AG04450 (cell line): Measurements from ENCODE around the gene THEM4. TPM values are rescaled to one million over a fixed set of nuclear protein-coding genes. Genes with fewer than 3 reads are reported as not detected.

ENCODE experiments used
- CTCF ChIA-PET: fragments of 300-600, 350-600 bp; formaldehyde crosslinking; extraction: SDS; loops from one replicate; lab custom pipeline; 2022; ENCODE audit warnings: antibody characterized with exemption, inconsistent platforms; lab: Charles Lee
- POLR2A ChIA-PET: fragments of 350-600 bp; formaldehyde crosslinking; extraction: SDS; loops from one replicate; lab custom pipeline; 2021; ENCODE audit warnings: antibody characterized with exemption, inconsistent platforms; lab: Yijun Ruan, JAX
- DNase-seq: peaks from one replicate; pipeline ENCODE4 v3.0.0-alpha.2; 2011; ENCODE audit warnings: low read depth, low spot score
- H3K27ac ChIP-seq: one replicate; pipeline ENCODE4 v1.5.1; 2012; ENCODE audit warnings: low read depth, low read length, control low read depth
- H3K27me3 ChIP-seq: one replicate; pipeline ENCODE4 v1.6.0; 2012; ENCODE audit warnings: low read length; ENCODE audit not compliant: control insufficient read depth, insufficient read depth
- H3K4me3 ChIP-seq: 2 replicates; pipeline ENCODE4 v1.5.1; 2011; ENCODE audit warnings: mild to moderate bottlenecking, low read depth, low read length, control low read depth
- H3K9me3 ChIP-seq: 2 replicates; pipeline ENCODE4 v1.5.1; 2012; ENCODE audit warnings: low read length; ENCODE audit not compliant: control insufficient read depth, insufficient read depth
- polyA plus RNA-seq: library from polyadenylated mRNA; depleted of rRNA; stranded (reverse); fragments of >200 nt; gene quantifications from 2 replicates; pipeline ENCODE4 v1.2.3, GENCODE V29; 2011
- TF ChIP-seq, protein P1 (sequence below): IDR thresholded peaks from 2 replicates; pipeline ENCODE4 v1.5.1; 2011; ENCODE audit warnings: low read depth, low read length, control low read depth, inconsistent platforms

THEM4 gene
- polyA plus RNA-seq, 1 experiment = 24.8 TPM

DNA sequence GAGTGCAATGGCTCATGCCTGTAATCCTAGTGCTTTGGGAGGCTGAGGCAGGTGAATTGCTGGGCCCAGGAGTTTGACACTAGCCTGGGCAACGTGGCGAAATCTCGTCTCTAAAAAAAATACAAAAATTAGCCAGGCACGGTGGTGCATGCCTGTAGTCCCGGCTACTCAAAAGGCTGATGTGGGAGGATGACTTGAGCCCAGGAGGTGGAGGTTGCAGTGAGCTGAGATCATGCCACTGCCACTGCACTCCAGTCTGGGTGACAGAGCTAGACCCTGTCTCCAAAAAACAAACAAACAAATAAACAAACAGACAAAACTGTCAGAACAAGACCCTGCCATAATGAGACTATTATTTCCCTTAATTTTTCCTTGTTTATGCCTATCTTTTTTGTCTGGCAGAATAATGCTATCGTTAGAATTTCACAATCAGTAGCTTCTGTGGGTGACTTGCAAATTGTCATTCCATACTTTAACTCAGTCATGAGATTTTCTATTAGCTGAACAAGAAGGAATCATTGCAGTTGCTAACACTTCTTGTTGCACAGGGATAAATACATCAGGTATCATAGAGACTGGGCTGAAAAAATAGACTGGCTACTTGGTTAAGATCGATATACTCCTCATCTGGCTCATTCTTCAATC lies 7.5 kb upstream of the THEM4 start:
- Histone ChIP-seq H3K27me3 (peaks cover 10% of the 10 kb centered on the region), H3K4me3 (no peak overlapping the region), H3K9me3 (no peaks in the 10 kb centered on the region), H3K27ac (no peak overlapping the region)
- CTCF ChIA-PET = interaction anchor here (0.8 to 1.0 kb wide), 2 partner anchors 11 to 85 kb away, joined by 3 read pairs; no protein-coding TSS in a partner anchor
- TF ChIP-seq, protein P1, sequence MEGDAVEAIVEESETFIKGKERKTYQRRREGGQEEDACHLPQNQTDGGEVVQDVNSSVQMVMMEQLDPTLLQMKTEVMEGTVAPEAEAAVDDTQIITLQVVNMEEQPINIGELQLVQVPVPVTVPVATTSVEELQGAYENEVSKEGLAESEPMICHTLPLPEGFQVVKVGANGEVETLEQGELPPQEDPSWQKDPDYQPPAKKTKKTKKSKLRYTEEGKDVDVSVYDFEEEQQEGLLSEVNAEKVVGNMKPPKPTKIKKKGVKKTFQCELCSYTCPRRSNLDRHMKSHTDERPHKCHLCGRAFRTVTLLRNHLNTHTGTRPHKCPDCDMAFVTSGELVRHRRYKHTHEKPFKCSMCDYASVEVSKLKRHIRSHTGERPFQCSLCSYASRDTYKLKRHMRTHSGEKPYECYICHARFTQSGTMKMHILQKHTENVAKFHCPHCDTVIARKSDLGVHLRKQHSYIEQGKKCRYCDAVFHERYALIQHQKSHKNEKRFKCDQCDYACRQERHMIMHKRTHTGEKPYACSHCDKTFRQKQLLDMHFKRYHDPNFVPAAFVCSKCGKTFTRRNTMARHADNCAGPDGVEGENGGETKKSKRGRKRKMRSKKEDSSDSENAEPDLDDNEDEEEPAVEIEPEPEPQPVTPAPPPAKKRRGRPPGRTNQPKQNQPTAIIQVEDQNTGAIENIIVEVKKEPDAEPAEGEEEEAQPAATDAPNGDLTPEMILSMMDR = no peak
- POLR2A ChIA-PET = no interaction called here
- DNase-seq = no peak

DNA sequence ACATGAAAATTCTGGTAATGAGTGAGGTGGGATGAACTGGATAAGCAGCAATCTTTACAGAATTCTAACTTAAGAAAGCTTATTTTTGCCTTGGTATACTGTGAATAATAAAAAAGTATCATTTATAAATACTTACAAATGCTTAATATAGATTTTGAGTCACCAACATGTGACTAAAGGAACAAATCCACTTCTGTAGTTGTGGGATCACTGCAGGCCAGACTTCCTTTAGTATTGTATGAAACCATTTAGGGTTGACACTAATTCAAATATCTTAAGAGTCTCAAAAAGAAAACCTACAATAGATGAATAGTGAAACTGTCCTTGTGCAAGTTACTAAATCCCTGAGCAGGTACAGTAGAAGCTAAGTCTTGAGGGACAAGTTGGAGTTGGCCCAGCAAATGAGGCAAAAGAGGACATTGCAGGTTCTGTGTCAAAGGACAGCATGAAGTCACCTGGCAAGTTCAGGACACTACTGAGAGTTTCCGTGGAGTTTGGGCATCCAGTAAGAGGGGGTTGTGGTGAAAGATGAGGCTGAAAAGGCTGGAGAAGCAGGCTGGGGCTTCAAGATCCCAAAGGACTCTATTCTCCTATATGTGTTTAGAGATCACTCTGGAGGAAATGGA lies 5.9 kb upstream of the THEM4 start:
- TF ChIP-seq, protein P1 = no peak
- CTCF ChIA-PET = interaction anchor here (1.0 to 1.5 kb wide), 3 partner anchors 17 to 86 kb away, joined by 3 to 4 read pairs (median 3); no protein-coding TSS in a partner anchor
- H3K9me3 ChIP-seq = no peaks in the 10 kb centered on the region
- no peak for DNase-seq
- H3K27me3 ChIP-seq = peaks cover 10% of the 10 kb centered on the region
- POLR2A ChIA-PET = no interaction called here
- no peak overlapping the region for H3K27ac ChIP-seq
- no peak overlapping the region for H3K4me3 ChIP-seq

DNA sequence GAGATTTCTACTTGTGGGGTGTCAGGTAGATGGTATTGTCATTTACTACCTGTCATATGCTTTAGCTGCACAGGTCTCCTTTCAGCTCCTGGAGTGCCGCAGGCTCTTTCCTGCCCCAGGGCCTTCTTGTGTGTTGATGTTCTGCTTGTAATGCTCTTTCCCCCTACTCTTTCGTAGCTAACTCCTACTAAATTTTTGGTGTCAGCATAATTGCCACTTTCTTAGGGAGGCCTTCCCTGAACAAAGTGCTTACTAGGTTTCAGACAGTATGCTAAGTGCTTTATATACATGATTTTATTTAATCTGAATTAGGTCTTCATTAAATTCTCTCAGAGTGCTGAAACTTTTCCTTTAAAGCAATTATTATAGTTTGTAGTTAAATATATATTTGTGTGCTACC lies 4.8 kb upstream of the THEM4 start:
- Histone ChIP-seq H3K4me3 (no peak overlapping the region), H3K27ac (no peak overlapping the region), H3K27me3 (peaks cover 10% of the 10 kb centered on the region), H3K9me3 (no peaks in the 10 kb centered on the region; the same call in 1 of the 2 replicates)
- CTCF ChIA-PET = interaction anchor here (1.4 to 1.5 kb wide), 2 partner anchors 26 to 87 kb away, joined by 3 read pairs; no protein-coding TSS in a partner anchor
- POLR2A ChIA-PET = no interaction called here
- no peak for DNase-seq
- TF ChIP-seq, protein P1 = no peak

DNA sequence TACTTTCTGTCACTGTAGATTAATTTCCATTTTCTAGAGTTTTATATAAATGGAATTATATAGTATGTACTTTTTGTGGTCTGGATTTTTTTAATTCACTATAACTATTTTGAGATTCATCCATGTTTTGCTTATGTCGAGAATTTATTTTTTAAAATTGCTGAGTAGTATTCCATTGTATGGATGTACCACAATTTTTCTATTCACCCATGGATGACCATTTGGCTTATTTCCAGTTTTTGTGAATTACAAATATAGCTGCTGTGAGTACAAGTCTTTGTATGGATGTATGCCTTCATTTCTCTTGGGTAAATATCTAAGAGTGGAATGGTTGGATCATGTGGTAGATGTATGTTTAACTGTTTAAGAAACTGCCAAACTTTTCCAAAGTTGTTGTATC lies 3.7 kb upstream of the THEM4 start:
- DNase-seq = no peak
- Histone ChIP-seq H3K4me3 (no peak overlapping the region), H3K27ac (no peak overlapping the region), H3K9me3 (peaks cover 3% of the 10 kb centered on the region), H3K27me3 (peaks cover 7% of the 10 kb centered on the region)
- ChIA-PET CTCF (interaction anchor here (0.7 kb wide), 1 partner anchor 273 kb away, joined by 3 read pairs; no protein-coding TSS in a partner anchor), POLR2A (no interaction called here)
- TF ChIP-seq, protein P1 = no peak
